Right lobe of liver (tissue), 4 donors: Measurements from ENCODE around the gene ART3.

Source experiments
- CTCF ChIP-seq, 4 donors: fragments of 200-600 bp in 3 of 4; fragments of 450-650 bp in 1 of 4; IDR thresholded peaks; one replicate each; pipeline versions ENCODE4 v1.5.1 to v1.8.0; 2016 to 2022; ENCODE audit warnings: antibody characterized with exemption in 4 of 4, mild to moderate bottlenecking in 2 of 4
- POLR2A ChIP-seq: fragments of 450-650 bp; IDR thresholded peaks from one replicate; pipeline ENCODE4 v1.6.1; 2017; ENCODE audit warnings: antibody characterized with exemption, mild to moderate bottlenecking
- donor health status: DM: no; HTN: no; CAD: no.
- donor health status: DM: no; HTN: no; CAD: no.
- donor health status: DM: no; HTN: yes; CAD: no.

DNA sequence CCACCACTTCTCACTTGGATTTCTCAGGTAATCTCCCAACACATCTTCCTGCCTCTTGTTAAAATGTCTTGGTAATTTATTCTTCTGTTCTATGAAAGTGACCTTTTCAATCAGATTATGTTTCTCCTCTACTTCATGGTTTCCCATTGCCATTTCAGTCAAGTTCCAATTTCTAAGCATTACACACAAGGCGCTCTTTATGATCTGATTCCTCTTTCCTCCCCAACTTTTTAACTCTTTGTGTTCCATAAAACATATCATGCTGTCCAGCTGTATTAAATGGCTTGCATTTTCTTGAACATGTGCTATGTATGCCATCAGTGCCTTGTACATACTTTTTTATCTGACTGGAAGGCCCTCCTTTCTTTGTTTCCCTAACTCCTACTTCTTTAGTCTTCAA is 13.1 kb upstream of the ART3 start:
- TF ChIP-seq CTCF (IDR thresholded peaks at IDR 0.05) = no peak
- no peak for TF ChIP-seq POLR2A
